ENCODE results near the gene ELL3. TPM values are rescaled to one million over a fixed set of nuclear protein-coding genes. Genes with fewer than 3 reads are reported as not detected.
A peak's percentile ranks its signal among the peaks of the same experiment; 100 is the strongest.
"Not testable (repeated sequence)": the region's sequence is repeated elsewhere in the genome, so short reads cannot be mapped to it uniquely, and the experiment has no call there.

Gene ELL3
- total RNA-seq, 1 experiment from 2014 or later, result 3.0 TPM

DNA sequence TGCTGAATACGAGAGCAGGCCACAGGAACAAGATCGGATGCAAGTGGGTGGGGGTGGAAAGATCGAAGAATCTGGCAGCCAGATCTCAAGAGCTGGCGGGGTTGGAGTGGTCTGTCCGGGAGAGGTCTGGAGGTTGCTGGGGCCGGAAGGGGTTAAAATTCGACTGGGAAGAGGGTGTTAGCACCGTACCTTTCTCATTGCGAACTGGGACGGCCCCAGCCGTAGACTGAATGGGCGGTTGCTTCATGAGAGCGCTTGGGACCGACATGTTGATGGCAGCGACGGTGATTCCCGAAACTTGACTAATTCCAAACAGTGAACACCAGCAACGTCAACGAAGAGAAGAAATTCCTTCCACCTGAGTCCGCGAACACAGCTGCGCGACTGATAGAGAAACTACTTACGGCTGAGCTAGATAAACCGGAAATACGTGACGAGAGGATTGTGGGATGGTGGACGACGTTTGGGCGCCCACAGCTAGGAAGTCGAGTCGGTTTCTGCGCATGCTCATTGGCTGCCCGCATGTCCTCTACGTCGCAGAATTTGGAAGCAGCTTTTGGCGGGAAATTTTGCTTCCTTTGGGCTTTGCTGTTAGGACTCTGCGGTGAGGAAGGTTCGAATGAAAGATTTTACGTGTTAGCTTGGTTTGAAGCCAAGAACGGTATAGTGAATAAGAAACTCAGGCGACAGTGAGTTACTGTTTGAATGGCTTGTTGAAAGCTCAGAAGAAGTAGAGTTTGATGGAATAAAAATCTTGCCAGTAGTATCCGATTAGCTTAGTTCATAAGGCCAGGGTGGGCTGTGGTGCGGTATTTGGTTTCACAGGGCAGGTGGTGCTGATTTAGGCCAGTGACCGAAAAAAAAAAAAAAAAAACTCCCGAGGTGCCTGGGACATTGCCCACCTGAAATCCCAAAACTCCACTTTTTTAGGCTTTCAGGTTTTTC, 47.8 kb upstream of the ELL3 start, which contains the start of gene MFAP1:
Gene MFAP1, minus strand, starts transcription at position 389 of the 945 bp plus-strand sequence. Its CDS starts 121 bp downstream, at position 268.
- H3K4me1 ChIP-seq (ENCODE audit: insufficient read depth, low read length, poor library complexity, severe bottlenecking), result peaks cover 3% of the 10 kb centered on the region
- CTCF ChIA-PET, result interaction anchor here (1.3 kb wide), 1 partner anchor 24 kb away, joined by 3 read pairs; the partner anchor contains the start of genes HYPK and SERINC4
- H3K27me3 ChIP-seq (replicated peaks; ENCODE audit: insufficient read depth, low read depth, low read length, poor library complexity), result no peaks in the 10 kb centered on the region
- DNase-seq (ENCODE audit: low spot score), result peak; percentile 98
- peak within 1 kb of the TSS; percentile 80 for H3K27ac ChIP-seq (ENCODE audit: low read depth, low read length, poor library complexity, severe bottlenecking)
- intact Hi-C loops (cut with micrococcal nuclease; ENCODE audit: unreplicated experiment), result no loop called here
- peaks cover 12% of the 10 kb centered on the region for H3K36me3 ChIP-seq (ENCODE audit: insufficient read depth, low read length, poor library complexity, severe bottlenecking)
- H3K4me3 ChIP-seq (ENCODE audit: low read depth, low read length, poor library complexity, severe bottlenecking), result peak within 1 kb of the TSS; percentile 86
- no peaks in the 10 kb centered on the region for H3K9me3 ChIP-seq (ENCODE audit: low read depth, low read length, poor library complexity, severe bottlenecking)
- BruUV-seq (replicated peaks), result TSS peak; percentile 85
- POLR2A ChIA-PET (ENCODE audit: low non-redundant PET), result no interaction called here
- TF ChIP-seq EZH2 (IDR thresholded peaks at IDR 0.05; ENCODE audit: borderline replicate concordance, low read depth, low read length, poor library complexity, severe bottlenecking), result no peak
- TF ChIP-seq, protein P1, sequence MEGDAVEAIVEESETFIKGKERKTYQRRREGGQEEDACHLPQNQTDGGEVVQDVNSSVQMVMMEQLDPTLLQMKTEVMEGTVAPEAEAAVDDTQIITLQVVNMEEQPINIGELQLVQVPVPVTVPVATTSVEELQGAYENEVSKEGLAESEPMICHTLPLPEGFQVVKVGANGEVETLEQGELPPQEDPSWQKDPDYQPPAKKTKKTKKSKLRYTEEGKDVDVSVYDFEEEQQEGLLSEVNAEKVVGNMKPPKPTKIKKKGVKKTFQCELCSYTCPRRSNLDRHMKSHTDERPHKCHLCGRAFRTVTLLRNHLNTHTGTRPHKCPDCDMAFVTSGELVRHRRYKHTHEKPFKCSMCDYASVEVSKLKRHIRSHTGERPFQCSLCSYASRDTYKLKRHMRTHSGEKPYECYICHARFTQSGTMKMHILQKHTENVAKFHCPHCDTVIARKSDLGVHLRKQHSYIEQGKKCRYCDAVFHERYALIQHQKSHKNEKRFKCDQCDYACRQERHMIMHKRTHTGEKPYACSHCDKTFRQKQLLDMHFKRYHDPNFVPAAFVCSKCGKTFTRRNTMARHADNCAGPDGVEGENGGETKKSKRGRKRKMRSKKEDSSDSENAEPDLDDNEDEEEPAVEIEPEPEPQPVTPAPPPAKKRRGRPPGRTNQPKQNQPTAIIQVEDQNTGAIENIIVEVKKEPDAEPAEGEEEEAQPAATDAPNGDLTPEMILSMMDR (conservative IDR thresholded peaks at IDR 0.05; ENCODE audit: low read depth, low read length), result no peak

DNA sequence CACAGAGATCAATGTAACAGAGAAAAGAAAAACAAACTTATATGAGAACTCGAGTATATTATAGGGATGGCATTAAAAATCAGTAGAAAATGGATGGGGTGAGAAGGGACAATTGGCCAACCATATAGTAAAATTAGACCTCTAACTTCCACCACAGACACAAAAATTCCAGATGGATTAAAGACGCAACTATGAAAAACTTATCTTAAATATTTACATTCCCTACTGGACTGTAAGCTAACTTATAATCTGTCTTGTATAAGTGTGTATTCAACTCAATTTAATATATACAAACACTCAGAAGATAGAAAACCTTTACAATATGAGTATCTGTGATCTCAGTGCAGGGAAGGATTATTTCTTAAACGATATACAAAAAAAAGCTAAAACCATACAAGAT, 44.7 kb upstream of the ELL3 start:
- TF ChIP-seq, protein P1 (conservative IDR thresholded peaks at IDR 0.05; ENCODE audit: low read depth, low read length), result no peak
- TF ChIP-seq EZH2 (IDR thresholded peaks at IDR 0.05; ENCODE audit: borderline replicate concordance, low read depth, low read length, poor library complexity, severe bottlenecking), result no peak
- no peak for DNase-seq (ENCODE audit: low spot score)
- Histone ChIP-seq H3K36me3 (ENCODE audit: insufficient read depth, low read length, poor library complexity, severe bottlenecking) (peaks cover 8% of the 10 kb centered on the region), H3K27me3 (replicated peaks; ENCODE audit: insufficient read depth, low read depth, low read length, poor library complexity) (no peaks in the 10 kb centered on the region), H3K9me3 (ENCODE audit: low read depth, low read length, poor library complexity, severe bottlenecking) (no peaks in the 10 kb centered on the region), H3K27ac (ENCODE audit: low read depth, low read length, poor library complexity, severe bottlenecking) (no peak overlapping the region), H3K4me3 (ENCODE audit: low read depth, low read length, poor library complexity, severe bottlenecking) (no peak overlapping the region), H3K4me1 (ENCODE audit: insufficient read depth, low read length, poor library complexity, severe bottlenecking) (no peaks in the 10 kb centered on the region)
- ChIA-PET CTCF (no interaction called here), POLR2A (ENCODE audit: low non-redundant PET) (no interaction called here)
- intact Hi-C loops (cut with micrococcal nuclease; ENCODE audit: unreplicated experiment), result no loop called here
- no TSS peak for BruUV-seq (replicated peaks)

DNA sequence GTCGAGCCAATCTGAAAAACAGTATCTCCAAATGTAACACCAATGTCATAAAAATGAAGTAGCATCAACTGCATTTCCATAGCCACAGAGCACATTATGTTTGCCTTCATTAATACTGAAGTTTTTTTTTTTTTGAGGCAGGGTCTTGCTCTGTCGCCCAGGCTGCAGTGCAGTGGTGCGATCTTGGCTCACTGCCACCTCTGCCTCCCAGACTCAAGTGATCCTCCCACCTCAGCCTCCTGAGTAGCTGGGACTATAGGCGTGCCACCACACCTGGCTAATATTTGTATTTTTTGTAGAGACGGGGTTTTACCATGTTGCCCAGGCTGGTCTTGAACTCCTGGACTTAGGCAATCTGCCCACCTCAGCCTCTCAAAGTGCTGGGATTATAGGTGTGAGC, 38.3 kb upstream of the ELL3 start:
- H3K4me3 ChIP-seq (ENCODE audit: low read depth, low read length, poor library complexity, severe bottlenecking); H3K9me3 ChIP-seq (ENCODE audit: low read depth, low read length, poor library complexity, severe bottlenecking); CTCF ChIA-PET; H3K4me1 ChIP-seq (ENCODE audit: insufficient read depth, low read length, poor library complexity, severe bottlenecking); H3K27ac ChIP-seq (ENCODE audit: low read depth, low read length, poor library complexity, severe bottlenecking); H3K27me3 ChIP-seq (replicated peaks; ENCODE audit: insufficient read depth, low read depth, low read length, poor library complexity); DNase-seq (ENCODE audit: low spot score); intact Hi-C loops (cut with micrococcal nuclease; ENCODE audit: unreplicated experiment); BruUV-seq (replicated peaks); POLR2A ChIA-PET (ENCODE audit: low non-redundant PET): not testable (repeated sequence)
- H3K36me3 ChIP-seq (ENCODE audit: insufficient read depth, low read length, poor library complexity, severe bottlenecking), result peaks cover 66% of the 10 kb centered on the region

Measured in A673 (cell line).